ENCODE data around the gene SMC2. TPM values are rescaled to one million over a fixed set of nuclear protein-coding genes. Genes with fewer than 3 reads are reported as not detected.

Gene SMC2
- total RNA-seq, 1 experiment from 2014 or later, result 24.4 TPM

DNA sequence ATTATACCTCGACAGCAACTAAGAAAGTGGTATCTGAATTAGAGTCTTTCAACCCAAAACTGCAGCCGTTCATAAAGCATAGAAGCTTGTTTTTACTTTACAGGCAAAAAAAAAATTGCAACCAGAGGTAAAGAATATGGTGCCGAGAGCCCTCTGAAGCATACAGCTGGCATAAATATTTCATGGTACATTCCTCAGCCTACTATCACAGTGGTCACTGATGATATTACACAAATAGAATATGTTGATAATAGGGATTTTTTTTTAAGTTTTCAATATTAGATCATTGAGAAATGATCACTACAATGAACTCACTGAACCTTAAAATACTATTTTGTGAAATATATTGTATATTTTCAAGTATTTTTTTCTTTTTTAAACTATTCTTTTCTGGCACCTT, 6.2 kb upstream of the SMC2 start:
- no TSS peak for BruUV-seq (replicated peaks)

DNA sequence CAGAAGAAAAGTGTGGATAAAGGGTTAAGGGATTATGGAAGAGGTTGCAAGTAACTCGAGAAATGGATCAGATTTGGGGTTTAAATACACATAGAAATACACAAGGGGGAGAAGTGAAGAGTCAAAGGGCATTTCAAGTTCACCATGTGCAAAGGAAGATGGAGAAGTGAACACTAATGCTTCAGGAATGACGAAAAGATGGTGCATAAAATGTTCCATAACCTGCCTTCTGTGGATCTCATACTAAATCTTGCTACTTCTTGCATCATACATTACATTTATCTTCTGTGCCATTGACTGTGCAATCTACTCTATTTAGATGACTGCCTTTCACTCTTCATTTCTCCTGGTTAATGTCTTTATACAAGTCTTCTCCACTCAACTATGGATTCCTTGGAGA, 5.7 kb upstream of the SMC2 start:
- peaks cover 2% of the 10 kb centered on the region for H3K9me3 Mint-ChIP-seq (ENCODE audit: low read depth, unreplicated experiment)
- BruUV-seq (replicated peaks), result no TSS peak

More for the DNA sequence above, 6.2 kb upstream of the SMC2 start:
- Mint-ChIP-seq H3K4me1 (ENCODE audit: low read depth, unreplicated experiment) (peaks cover 6% of the 10 kb centered on the region), H3K36me3 (ENCODE audit: insufficient read depth, unreplicated experiment) (no peaks in the 10 kb centered on the region), H3K27ac (ENCODE audit: unreplicated experiment) (no peak overlapping the region), H3K27me3 (ENCODE audit: unreplicated experiment) (no peaks in the 10 kb centered on the region), H3K9me3 (ENCODE audit: low read depth, unreplicated experiment) (peaks cover 2% of the 10 kb centered on the region), H3K4me3 (ENCODE audit: low read depth, unreplicated experiment) (no peak overlapping the region)
- no peak for DNase-seq
- CTCF ChIA-PET, result no interaction called here
- TF ChIP-seq, protein P1, sequence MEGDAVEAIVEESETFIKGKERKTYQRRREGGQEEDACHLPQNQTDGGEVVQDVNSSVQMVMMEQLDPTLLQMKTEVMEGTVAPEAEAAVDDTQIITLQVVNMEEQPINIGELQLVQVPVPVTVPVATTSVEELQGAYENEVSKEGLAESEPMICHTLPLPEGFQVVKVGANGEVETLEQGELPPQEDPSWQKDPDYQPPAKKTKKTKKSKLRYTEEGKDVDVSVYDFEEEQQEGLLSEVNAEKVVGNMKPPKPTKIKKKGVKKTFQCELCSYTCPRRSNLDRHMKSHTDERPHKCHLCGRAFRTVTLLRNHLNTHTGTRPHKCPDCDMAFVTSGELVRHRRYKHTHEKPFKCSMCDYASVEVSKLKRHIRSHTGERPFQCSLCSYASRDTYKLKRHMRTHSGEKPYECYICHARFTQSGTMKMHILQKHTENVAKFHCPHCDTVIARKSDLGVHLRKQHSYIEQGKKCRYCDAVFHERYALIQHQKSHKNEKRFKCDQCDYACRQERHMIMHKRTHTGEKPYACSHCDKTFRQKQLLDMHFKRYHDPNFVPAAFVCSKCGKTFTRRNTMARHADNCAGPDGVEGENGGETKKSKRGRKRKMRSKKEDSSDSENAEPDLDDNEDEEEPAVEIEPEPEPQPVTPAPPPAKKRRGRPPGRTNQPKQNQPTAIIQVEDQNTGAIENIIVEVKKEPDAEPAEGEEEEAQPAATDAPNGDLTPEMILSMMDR (IDR thresholded peaks at IDR 0.05; ENCODE audit: unreplicated experiment), result no peak
- intact Hi-C loops (cut with micrococcal nuclease; ENCODE audit: unreplicated experiment), result no loop called here

GRCh38 chr9:104090578-104090977, 3.5 kb upstream of the SMC2 start:
- H3K9me3 Mint-ChIP-seq (ENCODE audit: low read depth, unreplicated experiment), result peaks cover 2% of the 10 kb centered on the region
- H3K27me3 Mint-ChIP-seq (ENCODE audit: unreplicated experiment), result no peaks in the 10 kb centered on the region
- CTCF ChIA-PET, result interaction anchor here (0.7 kb wide), 1 partner anchor 271 kb away, joined by 3 read pairs; no protein-coding TSS in a partner anchor
- peaks cover 23% of the 10 kb centered on the region for H3K36me3 Mint-ChIP-seq (ENCODE audit: insufficient read depth, unreplicated experiment)
- H3K4me3 Mint-ChIP-seq (ENCODE audit: low read depth, unreplicated experiment), result no peak overlapping the region
- intact Hi-C loops (cut with micrococcal nuclease; ENCODE audit: unreplicated experiment), result no loop called here
- TF ChIP-seq, protein P1 (IDR thresholded peaks at IDR 0.05; ENCODE audit: unreplicated experiment), result no peak
- DNase-seq, result no peak
- no peak overlapping the region for H3K27ac Mint-ChIP-seq (ENCODE audit: unreplicated experiment)
- peaks cover 6% of the 10 kb centered on the region for H3K4me1 Mint-ChIP-seq (ENCODE audit: low read depth, unreplicated experiment)
- no TSS peak for BruUV-seq (replicated peaks)

More for the DNA sequence above, 5.7 kb upstream of the SMC2 start:
- TF ChIP-seq, protein P1 (IDR thresholded peaks at IDR 0.05; ENCODE audit: unreplicated experiment), result no peak
- H3K4me1 Mint-ChIP-seq (ENCODE audit: low read depth, unreplicated experiment), result peaks cover 6% of the 10 kb centered on the region
- no peak for DNase-seq
- no peaks in the 10 kb centered on the region for H3K27me3 Mint-ChIP-seq (ENCODE audit: unreplicated experiment)
- peaks cover 5% of the 10 kb centered on the region for H3K36me3 Mint-ChIP-seq (ENCODE audit: insufficient read depth, unreplicated experiment)
- intact Hi-C loops (cut with micrococcal nuclease; ENCODE audit: unreplicated experiment), result no loop called here
- H3K27ac Mint-ChIP-seq (ENCODE audit: unreplicated experiment), result no peak overlapping the region
- CTCF ChIA-PET, result no interaction called here
- H3K4me3 Mint-ChIP-seq (ENCODE audit: low read depth, unreplicated experiment), result no peak overlapping the region

DNA sequence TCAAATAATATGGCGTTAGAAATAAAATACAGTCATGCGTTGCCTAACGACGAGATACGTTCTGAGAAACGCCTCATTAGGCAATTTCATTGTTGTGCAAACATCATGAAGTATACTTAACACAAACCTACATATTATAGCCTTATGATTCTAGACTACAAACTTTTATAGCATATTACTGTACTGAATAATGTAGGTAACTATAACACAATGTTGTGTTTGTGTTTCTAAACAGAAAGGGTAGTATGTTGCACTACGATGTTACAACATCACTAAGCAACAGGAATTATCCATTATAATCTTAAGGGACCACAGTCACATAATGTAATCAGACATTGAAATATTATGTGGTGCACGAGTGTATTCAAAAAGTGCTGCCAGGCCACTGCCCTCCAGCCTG, 3.0 kb upstream of the SMC2 start:
- CTCF ChIA-PET, result no interaction called here
- DNase-seq, result no peak
- Mint-ChIP-seq H3K9me3 (ENCODE audit: low read depth, unreplicated experiment) (peaks cover 2% of the 10 kb centered on the region), H3K27ac (ENCODE audit: unreplicated experiment) (no peak overlapping the region), H3K4me3 (ENCODE audit: low read depth, unreplicated experiment) (no peak overlapping the region), H3K36me3 (ENCODE audit: insufficient read depth, unreplicated experiment) (peaks cover 23% of the 10 kb centered on the region), H3K4me1 (ENCODE audit: low read depth, unreplicated experiment) (peaks cover 6% of the 10 kb centered on the region), H3K27me3 (ENCODE audit: unreplicated experiment) (no peaks in the 10 kb centered on the region)
- intact Hi-C loops (cut with micrococcal nuclease; ENCODE audit: unreplicated experiment), result no loop called here
- BruUV-seq (replicated peaks), result no TSS peak
- TF ChIP-seq, protein P1 (IDR thresholded peaks at IDR 0.05; ENCODE audit: unreplicated experiment), result no peak
